Duodenal mucosa (tissue), 2 donors: ENCODE results near the gene TTC38.
"Not testable (repeated sequence)": the region's sequence is repeated elsewhere in the genome, so short reads cannot be mapped to it uniquely, and the experiment has no call there.

Experiments
- H3K27ac ChIP-seq: one replicate; pipeline ENCODE4 v1.7.0; 2013; ENCODE audit warnings: low read depth, low read length
- H3K27me3 ChIP-seq, 2 donors: one replicate each; pipeline ENCODE4 v1.7.0; 2013; ENCODE audit warnings: low read length in 2 of 2, control low read depth in 1 of 2; ENCODE audit not compliant: insufficient read depth in 2 of 2, control insufficient read depth in 1 of 2
- H3K36me3 ChIP-seq, 2 donors: one replicate each; pipeline ENCODE4 v1.7.0; 2013; ENCODE audit warnings: low read length in 2 of 2, control low read depth in 1 of 2; ENCODE audit not compliant: insufficient read depth in 2 of 2, control insufficient read depth in 1 of 2
- H3K4me1 ChIP-seq, 2 donors: one replicate each; pipeline ENCODE4 v1.7.0; 2013; ENCODE audit warnings: low read length in 2 of 2, control low read depth in 1 of 2; ENCODE audit not compliant: insufficient read depth in 2 of 2, control insufficient read depth in 1 of 2
- H3K4me3 ChIP-seq, 2 donors: one replicate each; pipeline ENCODE4 v1.7.0; 2013; ENCODE audit warnings: low read length in 2 of 2, low read depth in 1 of 2
- H3K9ac ChIP-seq, 2 donors: one replicate each; pipeline ENCODE4 v1.7.0; 2013; ENCODE audit warnings: low read length in 2 of 2, low read depth in 1 of 2
- H3K9me3 ChIP-seq, 2 donors: one replicate each; pipeline ENCODE4 v1.7.0; 2013; ENCODE audit warnings: low read length in 2 of 2, control low read depth in 1 of 2; ENCODE audit not compliant: control insufficient read depth in 1 of 2

TTC38 gene

DNA sequence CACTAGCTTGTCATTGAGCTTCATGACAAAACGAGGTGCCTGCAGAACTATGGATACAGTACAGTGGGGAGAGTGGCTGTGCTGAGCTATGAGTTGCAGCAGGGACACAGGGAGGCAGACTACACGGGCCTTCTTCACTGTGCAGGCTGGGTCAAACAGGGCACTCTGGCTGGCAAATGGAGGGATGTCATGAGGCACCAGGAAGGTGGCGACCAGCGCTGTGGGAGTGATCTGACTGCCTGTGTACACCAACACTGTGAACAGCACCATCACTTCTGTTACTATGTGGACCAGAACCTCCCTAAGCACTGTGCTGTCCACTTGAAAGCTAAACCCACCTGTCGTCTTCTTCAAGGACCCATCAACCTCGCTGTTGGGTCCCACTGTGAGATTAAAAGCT, 7.8 kb upstream of the TTC38 start:
- Histone ChIP-seq H3K27me3 (no peaks in the 10 kb centered on the region), H3K4me3 (no peak overlapping the region), H3K9me3 (no peaks in the 10 kb centered on the region), H3K4me1 (peaks cover 4 to 8% of the 10 kb centered on the region in 2 donors), H3K27ac (no peak overlapping the region), H3K36me3 (no peaks in the 10 kb centered on the region), H3K9ac (no peak overlapping the region)

- Histone ChIP-seq H3K9ac (no peak overlapping the region), H3K27ac (no peak overlapping the region), H3K27me3 (no peaks in the 10 kb centered on the region), H3K9me3 (no peaks in the 10 kb centered on the region), H3K4me3 (no peak overlapping the region), H3K4me1 (peaks cover 4 to 10% of the 10 kb centered on the region in 2 donors), H3K36me3 (no peaks in the 10 kb centered on the region)
Observed at GRCh38 chr22:46262449-46263215, 5.2 kb upstream of the TTC38 start.

GRCh38 chr22:46263216-46263590, 4.6 kb upstream of the TTC38 start, which contains the start of gene PKDREJ:
TSS of gene PKDREJ (minus strand) at chr22:46263343. CDS start at chr22:46263322, 21 bp downstream.
- H3K9ac ChIP-seq = no peak within 1 kb of the TSS

DNA sequence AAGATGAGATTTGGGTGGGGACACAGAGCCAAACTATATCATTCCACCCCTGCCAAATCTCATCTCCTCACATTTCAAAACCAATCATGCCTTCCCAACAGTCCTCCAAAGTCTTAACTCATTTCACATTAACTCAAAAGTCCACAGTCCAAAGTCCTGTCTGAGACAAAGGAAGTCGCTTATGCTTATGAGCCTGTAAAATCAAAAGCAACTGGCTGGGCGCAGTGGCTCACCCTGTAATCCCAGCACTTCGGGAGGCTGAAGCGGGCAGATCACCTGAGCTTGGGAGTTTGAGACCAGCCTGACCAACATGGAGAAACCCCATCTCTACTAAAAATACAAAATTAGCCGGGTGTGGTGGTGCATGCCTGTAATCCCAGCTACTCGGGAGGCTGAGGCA, 3.3 kb upstream of the TTC38 start:
- H3K36me3 ChIP-seq, H3K9ac ChIP-seq, H3K27me3 ChIP-seq, H3K9me3 ChIP-seq, H3K4me3 ChIP-seq, H3K27ac ChIP-seq: not testable (repeated sequence)
- H3K4me1 ChIP-seq = peaks cover 10 to 15% of the 10 kb centered on the region in 2 donors

More at GRCh38 chr22:46263216-46263590, 4.6 kb upstream of the TTC38 start, which contains the start of gene PKDREJ:
- H3K36me3 ChIP-seq = no peaks in the 10 kb centered on the region
- H3K9me3 ChIP-seq = no peaks in the 10 kb centered on the region
- no peaks in the 10 kb centered on the region for H3K27me3 ChIP-seq
- peaks cover 4 to 10% of the 10 kb centered on the region in 2 donors for H3K4me1 ChIP-seq
- no peak within 1 kb of the TSS for H3K4me3 ChIP-seq
- H3K27ac ChIP-seq = no peak within 1 kb of the TSS

- H3K27ac ChIP-seq, H3K27me3 ChIP-seq, H3K9ac ChIP-seq, H3K9me3 ChIP-seq, H3K36me3 ChIP-seq, H3K4me3 ChIP-seq: not testable (repeated sequence)
- peaks cover 17 to 23% of the 10 kb centered on the region in 2 donors for H3K4me1 ChIP-seq
Observed at GRCh38 chr22:46265627-46266026, 2.2 kb upstream of the TTC38 start.

- H3K36me3 ChIP-seq = peaks cover 18 to 35% of the 10 kb centered on the region in 2 donors
- peak overlapping the region; percentile 72 to 96 for H3K4me3 ChIP-seq
- no peaks in the 10 kb centered on the region for H3K9me3 ChIP-seq
- H3K27me3 ChIP-seq = no peaks in the 10 kb centered on the region
- H3K9ac ChIP-seq = peak overlapping the region; percentile 51 to 98
- H3K4me1 ChIP-seq = peaks cover 14 to 18% of the 10 kb centered on the region in 2 donors
- H3K27ac ChIP-seq = no peak overlapping the region
Observed at GRCh38 chr22:46269564-46269963, 1.8 kb downstream of the TTC38 start.

GRCh38 chr22:46272196-46272595, 4.4 kb downstream of the TTC38 start:
- no peak overlapping the region for H3K9ac ChIP-seq
- H3K36me3 ChIP-seq = peaks cover 30 to 53% of the 10 kb centered on the region in 2 donors
- H3K4me1 ChIP-seq = peaks cover 14% of the 10 kb centered on the region in 2 donors
- H3K4me3 ChIP-seq = no peak overlapping the region
- H3K9me3 ChIP-seq = no peaks in the 10 kb centered on the region
- H3K27me3 ChIP-seq = no peaks in the 10 kb centered on the region
- H3K27ac ChIP-seq = no peak overlapping the region

DNA sequence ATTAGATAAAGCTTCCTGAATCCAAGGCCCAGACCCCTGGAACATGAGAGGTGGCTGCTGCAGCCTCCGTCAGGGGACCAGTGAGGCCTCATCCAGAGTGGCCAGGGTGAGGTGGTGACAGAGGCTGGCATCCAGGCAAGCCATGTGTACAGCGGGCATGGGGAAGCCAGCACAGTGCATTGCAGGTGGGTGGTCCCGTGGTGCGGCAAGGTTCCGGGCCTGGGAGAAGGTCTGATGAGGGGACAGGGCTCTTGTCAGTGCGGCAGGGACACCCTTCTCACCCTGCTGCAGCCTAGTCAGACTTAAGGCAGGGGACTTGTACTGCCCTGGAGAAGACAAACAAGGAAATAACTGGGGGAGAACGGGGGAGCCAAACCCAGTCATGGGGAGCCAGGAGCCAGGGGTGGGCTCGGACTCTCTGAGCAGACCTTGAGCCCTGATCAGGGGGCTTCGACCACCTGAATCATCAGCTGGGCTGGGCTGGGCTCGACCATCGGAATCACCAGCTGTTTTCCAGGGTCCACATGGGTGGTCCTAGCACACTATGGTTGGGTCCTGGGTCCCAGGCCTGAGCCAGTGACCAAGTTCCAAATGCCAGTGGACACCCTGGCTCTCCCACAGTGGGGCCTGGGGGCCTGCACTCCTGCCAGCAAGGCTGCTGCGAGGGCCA, 5.1 kb downstream of the TTC38 start:
- peaks cover 14% of the 10 kb centered on the region in 2 donors for H3K4me1 ChIP-seq
- H3K9me3 ChIP-seq = no peaks in the 10 kb centered on the region
- peaks cover 33 to 58% of the 10 kb centered on the region in 2 donors for H3K36me3 ChIP-seq
- no peaks in the 10 kb centered on the region for H3K27me3 ChIP-seq
- H3K9ac ChIP-seq = no peak overlapping the region
- H3K4me3 ChIP-seq = no peak overlapping the region
- no peak overlapping the region for H3K27ac ChIP-seq

GRCh38 chr22:46273432-46274148, 5.8 kb downstream of the TTC38 start:
- H3K9me3 ChIP-seq = no peaks in the 10 kb centered on the region
- H3K4me3 ChIP-seq = no peak overlapping the region
- H3K4me1 ChIP-seq = peaks cover 14% of the 10 kb centered on the region in 2 donors
- no peak overlapping the region for H3K9ac ChIP-seq
- H3K27ac ChIP-seq = no peak overlapping the region
- H3K27me3 ChIP-seq = no peaks in the 10 kb centered on the region
- H3K36me3 ChIP-seq = peaks cover 36 to 65% of the 10 kb centered on the region in 2 donors

DNA sequence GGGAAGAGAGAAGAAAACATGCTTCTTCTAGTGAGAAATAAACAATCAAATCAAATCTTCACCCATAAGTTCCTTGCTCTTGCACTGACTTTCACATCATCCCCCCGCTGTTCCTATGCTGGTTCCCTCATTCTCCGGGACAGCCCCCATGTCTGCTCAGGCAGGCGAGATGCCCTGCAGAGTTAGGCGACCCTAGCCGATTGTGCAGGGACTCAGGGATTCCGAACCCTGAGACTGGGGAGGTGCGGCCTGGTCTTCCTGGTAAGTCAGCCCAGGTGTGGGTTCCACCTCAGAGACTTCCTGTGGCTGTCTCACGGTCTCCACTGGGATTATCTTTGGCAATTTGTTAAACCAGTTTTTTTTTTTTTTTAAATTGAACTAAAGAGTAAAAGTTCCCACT, 6.6 kb downstream of the TTC38 start:
- no peaks in the 10 kb centered on the region for H3K9me3 ChIP-seq
- peaks cover 8 to 9% of the 10 kb centered on the region in 2 donors for H3K4me1 ChIP-seq
- no peak overlapping the region for H3K9ac ChIP-seq
- H3K27ac ChIP-seq = no peak overlapping the region
- H3K27me3 ChIP-seq = no peaks in the 10 kb centered on the region
- peaks cover 43 to 72% of the 10 kb centered on the region in 2 donors for H3K36me3 ChIP-seq
- H3K4me3 ChIP-seq = no peak overlapping the region
